ENCODE results near the gene TMPRSS6.

DNA sequence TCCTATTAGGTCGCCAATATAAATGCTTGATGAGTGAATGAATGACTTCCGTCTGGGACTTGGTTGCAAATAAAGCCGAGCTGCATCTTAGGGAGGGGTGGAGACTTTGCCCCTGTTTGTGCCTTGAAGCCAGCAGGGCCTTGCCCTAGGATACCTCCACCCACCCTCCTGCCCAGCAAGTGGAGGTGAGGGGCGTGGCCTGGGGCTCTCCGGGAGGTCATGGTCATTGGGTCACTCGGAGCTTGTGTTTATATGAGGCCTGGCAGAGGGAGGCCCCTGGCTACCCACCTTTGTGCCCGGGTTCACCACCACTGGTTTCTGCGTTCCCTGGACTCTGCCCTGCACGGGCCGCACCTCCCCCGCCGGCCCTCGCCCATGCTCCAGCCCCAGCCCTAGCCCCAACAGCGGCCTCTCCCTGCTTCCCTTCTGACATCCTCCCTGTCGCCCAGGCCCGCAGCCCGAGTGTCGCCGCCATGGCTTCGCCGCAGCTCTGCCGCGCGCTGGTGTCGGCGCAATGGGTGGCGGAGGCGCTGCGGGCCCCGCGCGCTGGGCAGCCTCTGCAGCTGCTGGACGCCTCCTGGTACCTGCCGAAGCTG lies 85.7 kb downstream of the TMPRSS6 start:
- TF ChIP-seq, protein P1, sequence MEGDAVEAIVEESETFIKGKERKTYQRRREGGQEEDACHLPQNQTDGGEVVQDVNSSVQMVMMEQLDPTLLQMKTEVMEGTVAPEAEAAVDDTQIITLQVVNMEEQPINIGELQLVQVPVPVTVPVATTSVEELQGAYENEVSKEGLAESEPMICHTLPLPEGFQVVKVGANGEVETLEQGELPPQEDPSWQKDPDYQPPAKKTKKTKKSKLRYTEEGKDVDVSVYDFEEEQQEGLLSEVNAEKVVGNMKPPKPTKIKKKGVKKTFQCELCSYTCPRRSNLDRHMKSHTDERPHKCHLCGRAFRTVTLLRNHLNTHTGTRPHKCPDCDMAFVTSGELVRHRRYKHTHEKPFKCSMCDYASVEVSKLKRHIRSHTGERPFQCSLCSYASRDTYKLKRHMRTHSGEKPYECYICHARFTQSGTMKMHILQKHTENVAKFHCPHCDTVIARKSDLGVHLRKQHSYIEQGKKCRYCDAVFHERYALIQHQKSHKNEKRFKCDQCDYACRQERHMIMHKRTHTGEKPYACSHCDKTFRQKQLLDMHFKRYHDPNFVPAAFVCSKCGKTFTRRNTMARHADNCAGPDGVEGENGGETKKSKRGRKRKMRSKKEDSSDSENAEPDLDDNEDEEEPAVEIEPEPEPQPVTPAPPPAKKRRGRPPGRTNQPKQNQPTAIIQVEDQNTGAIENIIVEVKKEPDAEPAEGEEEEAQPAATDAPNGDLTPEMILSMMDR (IDR thresholded peaks at IDR 0.05; ENCODE audit: low read depth, low read length, poor library complexity, severe bottlenecking), result no peak
- no peak for TF ChIP-seq EZH2phosphoT487 (IDR thresholded peaks at IDR 0.05; ENCODE audit: borderline replicate concordance, low read length)

All from DOHH2 (cell line).